Glutamatergic neuron (in vitro differentiated cells): Measurements from ENCODE around the gene HP1BP3. TPM values are rescaled to one million over a fixed set of nuclear protein-coding genes. Genes with fewer than 3 reads are reported as not detected.
A peak's percentile ranks its signal among the peaks of the same experiment; 100 is the strongest.

Experiments
- DNase-seq: peaks from one replicate; pipeline ENCODE4 v3.0.0; 2022
- H3K27ac Mint-ChIP-seq: one replicate; pipeline ENCODE4 v1.8.0; 2020; ENCODE audit warnings: mild to moderate bottlenecking, mixed read lengths, inconsistent platforms; ENCODE audit not compliant: unreplicated experiment
- H3K27me3 Mint-ChIP-seq: one replicate; pipeline ENCODE4 v1.8.0; 2020; ENCODE audit warnings: mild to moderate bottlenecking, moderate library complexity, mixed read lengths, inconsistent platforms; ENCODE audit not compliant: unreplicated experiment
- H3K36me3 Mint-ChIP-seq: one replicate; pipeline ENCODE4 v1.8.0; 2020; ENCODE audit warnings: mild to moderate bottlenecking, mixed read lengths, inconsistent platforms; ENCODE audit not compliant: unreplicated experiment
- H3K4me1 Mint-ChIP-seq: one replicate; pipeline ENCODE4 v1.8.0; 2020; ENCODE audit warnings: mild to moderate bottlenecking, low read depth, mixed read lengths, inconsistent platforms; ENCODE audit not compliant: unreplicated experiment
- H3K4me3 Mint-ChIP-seq: one replicate; pipeline ENCODE4 v1.8.0; 2020; ENCODE audit warnings: mild to moderate bottlenecking, mixed read lengths, inconsistent platforms; ENCODE audit not compliant: unreplicated experiment
- H3K9me3 Mint-ChIP-seq: one replicate; pipeline ENCODE4 v1.8.0; 2020; ENCODE audit warnings: mild to moderate bottlenecking, moderate library complexity, mixed read lengths, inconsistent platforms; ENCODE audit not compliant: unreplicated experiment
- CTCF ChIP-seq: fragments of 200-600 bp; sonication (generic); IDR thresholded peaks from one replicate; pipeline ENCODE4 v1.5.0; 2021; ENCODE audit not compliant: partially characterized antibody, unreplicated experiment
- long read RNA-seq: library from polyadenylated mRNA; unstranded; transcript quantifications from one replicate; pipeline ENCODE4 v2.0.0, GENCODE V29; 2020; ENCODE audit not compliant: unreplicated experiment
- total RNA-seq: library from RNA; stranded (reverse); fragmentation: NEBNext Ultra II Directional; extraction: Animal tissue kit (Norgen Biotek cat#: 25700); gene quantifications from one replicate; pipeline ENCODE4 v1.2.1, GENCODE V29; 2021; ENCODE audit not compliant: unreplicated experiment

The HP1BP3 gene, protein sequence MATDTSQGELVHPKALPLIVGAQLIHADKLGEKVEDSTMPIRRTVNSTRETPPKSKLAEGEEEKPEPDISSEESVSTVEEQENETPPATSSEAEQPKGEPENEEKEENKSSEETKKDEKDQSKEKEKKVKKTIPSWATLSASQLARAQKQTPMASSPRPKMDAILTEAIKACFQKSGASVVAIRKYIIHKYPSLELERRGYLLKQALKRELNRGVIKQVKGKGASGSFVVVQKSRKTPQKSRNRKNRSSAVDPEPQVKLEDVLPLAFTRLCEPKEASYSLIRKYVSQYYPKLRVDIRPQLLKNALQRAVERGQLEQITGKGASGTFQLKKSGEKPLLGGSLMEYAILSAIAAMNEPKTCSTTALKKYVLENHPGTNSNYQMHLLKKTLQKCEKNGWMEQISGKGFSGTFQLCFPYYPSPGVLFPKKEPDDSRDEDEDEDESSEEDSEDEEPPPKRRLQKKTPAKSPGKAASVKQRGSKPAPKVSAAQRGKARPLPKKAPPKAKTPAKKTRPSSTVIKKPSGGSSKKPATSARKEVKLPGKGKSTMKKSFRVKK
- 192 TPM for total RNA-seq
- long read RNA-seq, partial matches to known transcripts = 13 of 34 reads
- long read RNA-seq, other reads (novel, unspliced or antisense) = 21 of 34 reads

DNA sequence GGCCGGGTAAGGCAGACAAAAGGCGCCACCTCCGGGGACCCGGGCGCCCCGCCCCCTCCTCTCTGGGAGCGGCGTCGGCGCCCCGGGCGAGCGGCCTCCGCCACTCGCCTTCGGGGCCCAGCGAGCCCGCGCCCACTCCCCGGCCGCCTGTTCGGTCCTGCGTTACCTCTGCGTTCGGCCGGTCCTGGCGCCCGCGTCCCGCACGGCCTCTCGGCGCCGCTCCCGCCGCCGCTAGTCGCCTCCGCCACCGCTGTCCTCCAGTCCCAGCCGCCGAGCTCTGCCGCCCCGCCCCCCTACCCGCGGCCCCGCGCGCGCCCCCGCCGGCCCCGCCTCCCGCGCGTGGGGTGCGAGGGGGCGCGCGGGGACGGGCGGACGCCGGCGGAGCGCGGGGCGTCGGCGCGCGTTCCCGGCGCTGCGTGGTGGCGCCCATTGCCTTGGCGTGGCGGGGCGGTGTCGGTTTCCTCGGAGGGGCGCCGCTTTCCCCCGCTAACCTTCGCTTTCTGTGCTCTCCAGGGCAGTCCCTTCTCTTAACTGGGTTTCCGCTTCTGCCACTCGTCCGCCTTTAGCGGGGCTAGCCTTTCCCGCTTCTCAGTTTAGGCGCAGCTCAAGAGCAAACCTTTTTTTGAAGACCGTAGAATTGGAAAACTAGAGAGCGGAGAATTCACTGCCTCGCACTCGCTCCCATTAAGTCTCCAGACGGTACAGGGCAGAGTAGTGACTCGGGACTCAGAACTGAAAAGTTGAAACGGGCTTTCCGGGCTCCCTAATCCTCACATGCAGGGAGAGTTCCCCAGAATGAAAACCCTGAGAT is at the start of gene HP1BP3:
Gene HP1BP3, minus strand, starts transcription at position 279 of the 811 bp plus-strand sequence. CDS start 6,867 bp downstream, outside the sequence.
- peaks cover 4% of the 10 kb centered on the region for H3K4me1 Mint-ChIP-seq
- H3K9me3 Mint-ChIP-seq = peaks cover 15% of the 10 kb centered on the region
- no peak for TF ChIP-seq CTCF
- H3K27me3 Mint-ChIP-seq = peaks cover 14% of the 10 kb centered on the region
- no peaks in the 10 kb centered on the region for H3K36me3 Mint-ChIP-seq
- H3K27ac Mint-ChIP-seq = peak within 1 kb of the TSS; percentile 99
- DNase-seq = peak; percentile 74
- H3K4me3 Mint-ChIP-seq = peak within 1 kb of the TSS; percentile 95

GRCh38 chr1:20836230-20836629 is 49.1 kb upstream of the HP1BP3 start:
- Mint-ChIP-seq H3K4me1 (no peaks in the 10 kb centered on the region), H3K27me3 (no peaks in the 10 kb centered on the region), H3K9me3 (no peaks in the 10 kb centered on the region), H3K36me3 (no peaks in the 10 kb centered on the region), H3K4me3 (no peak overlapping the region), H3K27ac (no peak overlapping the region)
- DNase-seq = no peak
- no peak for TF ChIP-seq CTCF

DNA sequence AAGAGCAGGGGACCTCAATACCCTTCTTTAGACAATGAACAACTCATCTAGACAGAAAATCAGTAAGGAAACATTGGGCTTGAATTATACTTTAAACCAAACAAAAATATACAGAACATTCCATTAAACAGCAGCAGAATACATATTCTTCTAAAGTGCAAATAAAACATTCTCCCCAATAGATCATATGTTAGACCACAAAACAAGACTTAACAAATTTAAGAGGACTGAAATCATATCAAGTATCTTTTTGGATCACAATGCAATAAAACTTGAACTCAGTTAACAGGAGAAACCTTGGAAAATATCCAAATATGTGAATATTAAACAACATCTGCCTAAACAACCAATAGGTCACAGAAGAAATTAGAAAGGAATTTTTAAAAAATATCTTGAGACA is 47.7 kb upstream of the HP1BP3 start:
- DNase-seq = no peak
- H3K27me3 Mint-ChIP-seq = no peaks in the 10 kb centered on the region
- no peak overlapping the region for H3K27ac Mint-ChIP-seq
- TF ChIP-seq CTCF = no peak
- H3K9me3 Mint-ChIP-seq = no peaks in the 10 kb centered on the region
- no peak overlapping the region for H3K4me3 Mint-ChIP-seq
- H3K4me1 Mint-ChIP-seq = peaks cover 3% of the 10 kb centered on the region
- no peaks in the 10 kb centered on the region for H3K36me3 Mint-ChIP-seq

- DNase-seq = no peak
- Mint-ChIP-seq H3K4me1 (peaks cover 3% of the 10 kb centered on the region), H3K36me3 (no peaks in the 10 kb centered on the region), H3K27ac (no peak overlapping the region), H3K27me3 (no peaks in the 10 kb centered on the region), H3K9me3 (no peaks in the 10 kb centered on the region), H3K4me3 (no peak overlapping the region)
- TF ChIP-seq CTCF = no peak
Observed at GRCh38 chr1:20834192-20834591, 47.1 kb upstream of the HP1BP3 start.
